DLD1 (cell line): ENCODE measurements around the gene PCDHGA3.
"Not testable (repeated sequence)": the region's sequence is repeated elsewhere in the genome, so short reads cannot be mapped to it uniquely, and the experiment has no call there.

Experiments
- in situ Hi-C: cut with HindIII; loops from 2 replicates; pipeline ENCODE4 v1.10.0; 2017; ENCODE audit warnings: low sequenced_read_pairs

The PCDHGA3 gene

GRCh38 chr5:141375444-141376155 lies 32.0 kb downstream of the PCDHGA3 start:
- in situ Hi-C loops: not testable (repeated sequence)

GRCh38 chr5:141382469-141383294 lies 39.1 kb downstream of the PCDHGA3 start, which contains the start of gene PCDHGA7:
PCDHGA7 (plus strand) TSS chr5:141382742; CDS start chr5:141382900, 158 bp downstream.
- in situ Hi-C loops: no loop called here

- in situ Hi-C loops: no loop called here
Measured at GRCh38 chr5:141383345-141383744, 39.7 kb downstream of the PCDHGA3 start.

- in situ Hi-C loops: no loop called here
Measured at GRCh38 chr5:141384471-141385267, 41.0 kb downstream of the PCDHGA3 start.

- in situ Hi-C loops: not testable (repeated sequence)
Measured at GRCh38 chr5:141387557-141388311, 44.1 kb downstream of the PCDHGA3 start, which contains the start of gene PCDHGB4. PCDHGB4 (plus strand) TSS chr5:141387698; CDS start chr5:141387885, 187 bp downstream.

- in situ Hi-C loops: no loop called here
Measured at GRCh38 chr5:141388661-141389060, 45.0 kb downstream of the PCDHGA3 start.

GRCh38 chr5:141389153-141390042 lies 45.8 kb downstream of the PCDHGA3 start:
- in situ Hi-C loops: no loop called here

GRCh38 chr5:141392429-141393198 lies 49.0 kb downstream of the PCDHGA3 start, which contains the start of gene PCDHGA8:
PCDHGA8 (plus strand) TSS chr5:141392633; CDS start chr5:141392814, 181 bp downstream.
- in situ Hi-C loops: no loop called here

GRCh38 chr5:141393267-141393666 lies 49.6 kb downstream of the PCDHGA3 start:
- in situ Hi-C loops: no loop called here

GRCh38 chr5:141394401-141395187 lies 51.0 kb downstream of the PCDHGA3 start:
- in situ Hi-C loops: not testable (repeated sequence)
